GM13977 (cell line): Measurements from ENCODE around the gene RNU6-8.
A peak's percentile ranks its signal among the peaks of the same experiment; 100 is the strongest.

Experiments used
- DNase-seq: peaks from one replicate; pipeline ENCODE4 v3.0.0; 2012; ENCODE audit warnings: low spot score
- CTCF ChIP-seq: IDR thresholded peaks from 2 replicates; pipeline ENCODE4 v1.5.1; 2012; ENCODE audit warnings: mild to moderate bottlenecking, control low read depth; ENCODE audit not compliant: insufficient read depth; ENCODE audit errors: extremely low read depth, missing control alignments
- in situ Hi-C: fragments of 300-500 bp; cut with MboI; formaldehyde crosslinking; loops from one replicate; pipeline ENCODE4 v1.12.0; 2022; ENCODE audit warnings: low sequenced_read_pairs, low pct_unique_long_range_greater_than_20kb, mixed read lengths, inconsistent platforms; ENCODE audit not compliant: unreplicated experiment

The RNU6-8 gene

GRCh38 chr14:32246751-32247150 lies 43.7 kb upstream of the RNU6-8 start:
- TF ChIP-seq CTCF, result no peak
- no peak for DNase-seq
- in situ Hi-C loops, result no loop called here

GRCh38 chr14:32244404-32244803 lies 41.3 kb upstream of the RNU6-8 start:
- DNase-seq, result no peak
- in situ Hi-C loops, result no loop called here

GRCh38 chr14:32233260-32233659 lies 30.2 kb upstream of the RNU6-8 start:
- TF ChIP-seq CTCF, result no peak
- in situ Hi-C loops, result no loop called here
- no peak for DNase-seq

More at GRCh38 chr14:32244404-32244803, 41.3 kb upstream of the RNU6-8 start:
- peak; percentile 19 for TF ChIP-seq CTCF

- DNase-seq, result no peak
- TF ChIP-seq CTCF, result no peak
- in situ Hi-C loops, result no loop called here
These were observed 29.4 kb upstream of the RNU6-8 start for GRCh38 chr14:32232481-32232880.

GRCh38 chr14:32230695-32231280 lies 27.7 kb upstream of the RNU6-8 start:
- TF ChIP-seq CTCF, result no peak
- in situ Hi-C loops, result no loop called here
- no peak for DNase-seq

GRCh38 chr14:32230181-32230580 lies 27.1 kb upstream of the RNU6-8 start:
- DNase-seq, result no peak
- peak; percentile 20 for TF ChIP-seq CTCF
- in situ Hi-C loops, result no loop called here
